Keratinocyte (primary cell): Measurements from ENCODE around the gene TAX1BP3. TPM values are rescaled to one million over a fixed set of nuclear protein-coding genes. Genes with fewer than 3 reads are reported as not detected.

Experiments used
- DNase-seq: peaks from one replicate; pipeline ENCODE4 v3.0.0-alpha.2; 2011; ENCODE audit warnings: low read depth, missing footprints, low spot score
- FAIRE-seq: peaks from 2 replicates; lab custom pipeline; 2011; peaks lifted over from hg19 to GRCh38; lab: Jason Lieb, UNC
- H2AFZ ChIP-seq: 2 replicates; pipeline ENCODE4 v1.6.0; 2012; ENCODE audit warnings: low read length, control low read depth, inconsistent platforms; ENCODE audit not compliant: control insufficient read depth
- H3K27ac ChIP-seq: 2 replicates; pipeline ENCODE4 v1.5.1; 2011; ENCODE audit warnings: low read length; ENCODE audit not compliant: control insufficient read depth, insufficient read depth
- H3K27me3 ChIP-seq: 3 replicates; pipeline ENCODE4 v1.6.0; 2011; ENCODE audit warnings: low read length; ENCODE audit not compliant: control insufficient read depth, insufficient read depth; ENCODE audit errors: extremely low read depth
- H3K36me3 ChIP-seq, 2 experiments: 2 replicates in 1 of 2; 3 replicates in 1 of 2; pipeline ENCODE4 v1.5.1; 2011; ENCODE audit warnings: low read length in 2 of 2, mild to moderate bottlenecking in 1 of 2; ENCODE audit not compliant: control insufficient read depth in 2 of 2, insufficient read depth in 2 of 2; ENCODE audit errors: extremely low read depth in 1 of 2
- H3K4me1 ChIP-seq: 3 replicates; pipeline ENCODE4 v1.5.1; 2011; ENCODE audit warnings: low read length; ENCODE audit not compliant: control insufficient read depth, insufficient read depth; ENCODE audit errors: extremely low read depth
- H3K4me2 ChIP-seq: 3 replicates; pipeline ENCODE4 v1.6.0; 2011; ENCODE audit warnings: low read depth, low read length; ENCODE audit not compliant: control insufficient read depth, insufficient read depth; ENCODE audit errors: extremely low read depth
- H3K4me3 ChIP-seq, 3 experiments: fragments of 200-600 bp in 1 of 3; sonication (generic) in 1 of 3; 2 replicates in 2 of 3; 3 replicates in 1 of 3; pipeline ENCODE4 v1.5.1; 2011 to 2016; ENCODE audit warnings: low read length in 3 of 3, mild to moderate bottlenecking in 3 of 3, control low read depth in 2 of 3, inconsistent platforms in 1 of 3, low read depth in 1 of 3, mixed read lengths in 1 of 3, mixed run types in 1 of 3, moderate library complexity in 1 of 3; ENCODE audit not compliant: control insufficient read depth in 2 of 3, insufficient read depth in 2 of 3; ENCODE audit errors: extremely low read depth in 1 of 3
- H3K79me2 ChIP-seq: 2 replicates; pipeline ENCODE4 v1.6.0; 2012; ENCODE audit warnings: low read length; ENCODE audit not compliant: control insufficient read depth, insufficient read depth
- H3K9ac ChIP-seq: 3 replicates; pipeline ENCODE4 v1.6.0; 2011; ENCODE audit warnings: low read length; ENCODE audit not compliant: control insufficient read depth, insufficient read depth; ENCODE audit errors: extremely low read depth
- H3K9me1 ChIP-seq: 3 replicates; pipeline ENCODE4 v1.6.0; 2011; ENCODE audit warnings: low read length; ENCODE audit not compliant: control insufficient read depth, insufficient read depth; ENCODE audit errors: extremely low read depth
- H3K9me3 ChIP-seq: 2 replicates; pipeline ENCODE4 v1.5.1; 2012; ENCODE audit warnings: low read depth, low read length; ENCODE audit not compliant: control insufficient read depth
- H4K20me1 ChIP-seq: 3 replicates; pipeline ENCODE4 v1.6.0; 2011; ENCODE audit warnings: low read length; ENCODE audit not compliant: control insufficient read depth, insufficient read depth; ENCODE audit errors: extremely low read depth
- CTCF ChIP-seq, 3 experiments: IDR thresholded peaks in 1 of 3; conservative IDR thresholded peaks in 1 of 3; optimal IDR thresholded peaks in 1 of 3; 2 replicates in 2 of 3; 3 replicates in 1 of 3; pipeline versions ENCODE3 to v1.5.1; 2011; ENCODE audit warnings: low read length in 3 of 3, mild to moderate bottlenecking in 3 of 3, moderate library complexity in 2 of 3, control low read depth in 1 of 3, inconsistent platforms in 1 of 3; ENCODE audit not compliant: insufficient read depth in 2 of 3; ENCODE audit errors: extremely low read depth in 1 of 3
- EZH2 ChIP-seq: IDR thresholded peaks from one replicate; pipeline ENCODE4 v1.6.1; 2012; ENCODE audit warnings: inconsistent platforms, mild to moderate bottlenecking, low read length, moderate library complexity
- dilution Hi-C: fragments of 300-500 bp; cut with MboI; formaldehyde crosslinking; loops from one replicate; pipeline ENCODE4 v1.7.0; 2020; ENCODE audit warnings: low sequenced_read_pairs; ENCODE audit not compliant: extremely low pct_ligation_motif_present
- polyA plus RNA-seq, 5 experiments: library from polyadenylated mRNA; depleted of rRNA in 3 of 5; stranded (reverse) in 3 of 5; stranded (forward) in 1 of 5; unstranded in 1 of 5; fragments of >200 nt; gene quantifications; 1 replicate in 1 of 5; 2 replicates in 3 of 5; 3 replicates in 1 of 5; pipeline versions ENCODE4 v1.2.1 to v1.2.3, GENCODE V29; 2011 to 2012; ENCODE audit warnings: missing spikeins in 2 of 5, low read depth in 1 of 5, low replicate concordance in 1 of 5

The TAX1BP3 gene
- polyA plus RNA-seq, 1 donor (not counting 4 experiments of a cell fraction or from before 2014, with no cell fraction given): 126 TPM

- Histone ChIP-seq H3K4me1 (no peaks in the 10 kb centered on the region), H2AFZ (no peak overlapping the region), H3K27ac (no peak overlapping the region), H3K27me3 (peaks cover 13% of the 10 kb centered on the region), H3K4me2 (no peak overlapping the region), H4K20me1 (no peaks in the 10 kb centered on the region), H3K4me3 (no peak overlapping the region), H3K36me3 (no peaks in the 10 kb centered on the region), H3K9me1 (no peaks in the 10 kb centered on the region), H3K9me3 (no peaks in the 10 kb centered on the region), H3K79me2 (no peaks in the 10 kb centered on the region), H3K9ac (no peak overlapping the region)
- DNase-seq: no peak
- TF ChIP-seq EZH2 (no peak), CTCF (optimal IDR thresholded peaks at IDR 0.05 in 1 of 3, IDR thresholded peaks at IDR 0.05 in 1 of 3, conservative IDR thresholded peaks at IDR 0.05 in 1 of 3; ENCODE audit: extremely low read depth in 1 of 3, insufficient read depth in 2 of 3, low read length in 3 of 3) (no peak)
- dilution Hi-C loops: no loop called here
- FAIRE-seq: no peak
Observed at GRCh38 chr17:3679531-3680126, 11.3 kb upstream of the TAX1BP3 start.

GRCh38 chr17:3678821-3679530, 10.6 kb upstream of the TAX1BP3 start:
- no peak overlapping the region for H3K27ac ChIP-seq
- H3K4me3 ChIP-seq: no peak overlapping the region
- peaks cover 10% of the 10 kb centered on the region for H3K27me3 ChIP-seq
- no peak overlapping the region for H3K4me2 ChIP-seq
- H4K20me1 ChIP-seq: no peaks in the 10 kb centered on the region
- no peaks in the 10 kb centered on the region for H3K4me1 ChIP-seq
- dilution Hi-C loops: no loop called here
- no peaks in the 10 kb centered on the region for H3K9me3 ChIP-seq
- H3K79me2 ChIP-seq: no peaks in the 10 kb centered on the region
- no peak overlapping the region for H2AFZ ChIP-seq
- FAIRE-seq (no peak), DNase-seq (no peak)
- H3K9ac ChIP-seq: no peak overlapping the region
- no peaks in the 10 kb centered on the region for H3K9me1 ChIP-seq
- no peaks in the 10 kb centered on the region for H3K36me3 ChIP-seq
- TF ChIP-seq CTCF (optimal IDR thresholded peaks at IDR 0.05 in 1 of 3, IDR thresholded peaks at IDR 0.05 in 1 of 3, conservative IDR thresholded peaks at IDR 0.05 in 1 of 3; ENCODE audit: extremely low read depth in 1 of 3, insufficient read depth in 2 of 3, low read length in 3 of 3) (no peak), EZH2 (no peak)
